ENCODE measurements around the gene SPESP1. TPM values are rescaled to one million over a fixed set of nuclear protein-coding genes. Genes with fewer than 3 reads are reported as not detected.

The SPESP1 gene
- total and polyA plus RNA-seq, 4 donors, result 0.33 to 3.2 (median 1.4) TPM

DNA sequence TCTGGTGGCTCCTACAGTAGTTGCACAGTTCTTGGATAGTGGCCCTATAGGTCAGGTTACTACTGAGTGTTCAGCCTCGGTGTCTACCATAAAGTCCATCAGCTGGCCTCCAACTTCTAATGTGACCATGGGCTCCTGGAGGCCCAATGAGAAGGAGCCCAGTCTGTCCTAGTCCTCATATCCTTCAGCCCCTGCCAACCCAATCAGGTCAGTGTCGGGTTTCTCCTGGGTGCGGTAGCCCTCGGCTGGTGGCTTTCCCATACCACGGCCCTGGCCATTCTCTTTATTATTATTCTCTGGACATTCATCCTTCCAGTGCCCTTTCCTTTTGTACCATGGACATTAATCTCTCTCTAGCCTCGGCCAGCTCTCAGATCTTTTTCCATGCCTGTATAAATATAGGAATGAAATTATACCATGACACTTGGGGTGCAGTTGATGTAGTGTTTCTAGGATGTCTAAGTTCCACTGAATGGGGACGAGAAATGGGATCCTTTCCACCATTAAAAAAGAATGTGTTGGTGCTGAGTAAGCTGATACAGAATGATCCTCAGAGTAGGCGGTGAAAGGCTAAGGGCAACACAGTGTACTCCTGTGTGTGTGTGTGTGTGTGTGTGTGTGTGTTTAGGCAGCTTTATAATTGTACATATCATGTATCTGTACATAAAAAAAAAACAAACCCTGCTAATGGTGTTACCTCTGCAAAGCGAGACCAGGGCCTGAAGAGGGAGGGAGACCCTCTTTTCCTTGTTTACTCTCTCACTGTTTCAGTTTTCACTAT is 64.8 kb downstream of the SPESP1 start:
- H3K4me3 ChIP-seq (ENCODE audit: low read depth in 1 of 3, low read length in 3 of 3), result no peak overlapping the region
- WGBS, result 91% methylated on average over 9 of the region's 9 CpGs

More for the DNA sequence above, 64.8 kb downstream of the SPESP1 start:
- no peak for TF ChIP-seq TAF1 (conservative IDR thresholded peaks at IDR 0.05)
- no peak for TF ChIP-seq MAX (IDR thresholded peaks at IDR 0.05)
- TF ChIP-seq CTCF (IDR thresholded peaks at IDR 0.05; ENCODE audit: low read depth, low read length, missing input control), result no peak
- no peak for TF ChIP-seq JUND (IDR thresholded peaks at IDR 0.05)
- no peak for TF ChIP-seq FOXA1 (IDR thresholded peaks at IDR 0.05)
- TF ChIP-seq NR2F2 (IDR thresholded peaks at IDR 0.05), result no peak
- no peak for TF ChIP-seq RAD21 (IDR thresholded peaks at IDR 0.05)
- TF ChIP-seq, protein P1, sequence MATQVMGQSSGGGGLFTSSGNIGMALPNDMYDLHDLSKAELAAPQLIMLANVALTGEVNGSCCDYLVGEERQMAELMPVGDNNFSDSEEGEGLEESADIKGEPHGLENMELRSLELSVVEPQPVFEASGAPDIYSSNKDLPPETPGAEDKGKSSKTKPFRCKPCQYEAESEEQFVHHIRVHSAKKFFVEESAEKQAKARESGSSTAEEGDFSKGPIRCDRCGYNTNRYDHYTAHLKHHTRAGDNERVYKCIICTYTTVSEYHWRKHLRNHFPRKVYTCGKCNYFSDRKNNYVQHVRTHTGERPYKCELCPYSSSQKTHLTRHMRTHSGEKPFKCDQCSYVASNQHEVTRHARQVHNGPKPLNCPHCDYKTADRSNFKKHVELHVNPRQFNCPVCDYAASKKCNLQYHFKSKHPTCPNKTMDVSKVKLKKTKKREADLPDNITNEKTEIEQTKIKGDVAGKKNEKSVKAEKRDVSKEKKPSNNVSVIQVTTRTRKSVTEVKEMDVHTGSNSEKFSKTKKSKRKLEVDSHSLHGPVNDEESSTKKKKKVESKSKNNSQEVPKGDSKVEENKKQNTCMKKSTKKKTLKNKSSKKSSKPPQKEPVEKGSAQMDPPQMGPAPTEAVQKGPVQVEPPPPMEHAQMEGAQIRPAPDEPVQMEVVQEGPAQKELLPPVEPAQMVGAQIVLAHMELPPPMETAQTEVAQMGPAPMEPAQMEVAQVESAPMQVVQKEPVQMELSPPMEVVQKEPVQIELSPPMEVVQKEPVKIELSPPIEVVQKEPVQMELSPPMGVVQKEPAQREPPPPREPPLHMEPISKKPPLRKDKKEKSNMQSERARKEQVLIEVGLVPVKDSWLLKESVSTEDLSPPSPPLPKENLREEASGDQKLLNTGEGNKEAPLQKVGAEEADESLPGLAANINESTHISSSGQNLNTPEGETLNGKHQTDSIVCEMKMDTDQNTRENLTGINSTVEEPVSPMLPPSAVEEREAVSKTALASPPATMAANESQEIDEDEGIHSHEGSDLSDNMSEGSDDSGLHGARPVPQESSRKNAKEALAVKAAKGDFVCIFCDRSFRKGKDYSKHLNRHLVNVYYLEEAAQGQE (IDR thresholded peaks at IDR 0.05), result no peak
- TF ChIP-seq, protein P2, sequence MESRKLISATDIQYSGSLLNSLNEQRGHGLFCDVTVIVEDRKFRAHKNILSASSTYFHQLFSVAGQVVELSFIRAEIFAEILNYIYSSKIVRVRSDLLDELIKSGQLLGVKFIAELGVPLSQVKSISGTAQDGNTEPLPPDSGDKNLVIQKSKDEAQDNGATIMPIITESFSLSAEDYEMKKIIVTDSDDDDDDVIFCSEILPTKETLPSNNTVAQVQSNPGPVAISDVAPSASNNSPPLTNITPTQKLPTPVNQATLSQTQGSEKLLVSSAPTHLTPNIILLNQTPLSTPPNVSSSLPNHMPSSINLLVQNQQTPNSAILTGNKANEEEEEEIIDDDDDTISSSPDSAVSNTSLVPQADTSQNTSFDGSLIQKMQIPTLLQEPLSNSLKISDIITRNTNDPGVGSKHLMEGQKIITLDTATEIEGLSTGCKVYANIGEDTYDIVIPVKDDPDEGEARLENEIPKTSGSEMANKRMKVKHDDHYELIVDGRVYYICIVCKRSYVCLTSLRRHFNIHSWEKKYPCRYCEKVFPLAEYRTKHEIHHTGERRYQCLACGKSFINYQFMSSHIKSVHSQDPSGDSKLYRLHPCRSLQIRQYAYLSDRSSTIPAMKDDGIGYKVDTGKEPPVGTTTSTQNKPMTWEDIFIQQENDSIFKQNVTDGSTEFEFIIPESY (IDR thresholded peaks at IDR 0.05), result no peak
- DNase-seq (ENCODE audit: low spot score), result no peak
- no peaks in the 10 kb centered on the region for H3K27me3 ChIP-seq (ENCODE audit: control insufficient read depth in 4 of 4, insufficient read depth in 4 of 4, low read length in 3 of 4)
- H3K27ac ChIP-seq (ENCODE audit: low read depth in 1 of 2, low read length in 2 of 2), result no peak overlapping the region
- no peaks in the 10 kb centered on the region for H3K36me3 ChIP-seq (ENCODE audit: control insufficient read depth in 4 of 4, insufficient read depth in 3 of 4, low read depth in 1 of 4, low read length in 3 of 4)
- H3K9me3 ChIP-seq (ENCODE audit: control insufficient read depth in 4 of 4, low read length in 3 of 4), result no peaks in the 10 kb centered on the region
- H3K4me1 ChIP-seq (ENCODE audit: control insufficient read depth in 4 of 4, insufficient read depth in 4 of 4, low read length in 3 of 4), result no peaks in the 10 kb centered on the region
- H3K9ac ChIP-seq (ENCODE audit: low read depth in 1 of 2, low read length in 2 of 2), result no peak overlapping the region

Other genes with a start within 250 kb of the SPESP1 start
- 10 to 100 TPM; 30.5 to 45.8 TPM for gene ANP32A, start 109.6 kb upstream of the SPESP1 start, total RNA-seq
- 10 to 100 TPM; 33.0 to 60.4 TPM for gene ANP32A, start 109.6 kb upstream of the SPESP1 start, polyA plus RNA-seq
- gene NOX5, start 84.2 kb downstream of the SPESP1 start, total RNA-seq, result under 1 TPM; under 0.01 TPM
- under 1 TPM; 0.02 to 0.08 TPM for gene NOX5, start 84.2 kb downstream of the SPESP1 start, polyA plus RNA-seq
- 10 to 100 TPM; 17.5 to 26.3 TPM for gene GLCE, start 230.1 kb downstream of the SPESP1 start, total RNA-seq
- 1 to 10 TPM; 6.8 to 9.9 TPM for gene GLCE, start 230.1 kb downstream of the SPESP1 start, polyA plus RNA-seq

Measured in liver (tissue), 9 donors.